MCF 10A (cell line): ENCODE data around the gene AUTS2. TPM values are rescaled to one million over a fixed set of nuclear protein-coding genes. Genes with fewer than 3 reads are reported as not detected.
A peak's percentile ranks its signal among the peaks of the same experiment; 100 is the strongest.

Source experiments
- BruUV-seq: library from RNA; stranded (reverse); fragments of 400-500 nt; replicated peaks from 2 replicates; lab custom pipeline; 2021; lab: Mats Ljungman, UMichigan
- CTCF ChIA-PET: fragments of 300-600 bp; sonication (Branson Sonifier 250); formaldehyde crosslinking; extraction: SDS; loops from one replicate; lab custom pipeline; 2021; ENCODE audit warnings: antibody characterized with exemption, inconsistent platforms; lab: Yijun Ruan, JAX
- POLR2A ChIA-PET: fragments of 300-600, 350-650 bp; sonication (Branson Sonifier 250); formaldehyde crosslinking; extraction: SDS; loops from one replicate; lab custom pipeline; 2020; ENCODE audit warnings: antibody characterized with exemption, inconsistent platforms; lab: Yijun Ruan, JAX
- DNase-seq: peaks from one replicate; pipeline ENCODE4 v3.0.0-alpha.2; 2018; ENCODE audit not compliant: unreplicated experiment
- H3K27ac Mint-ChIP-seq: one replicate; pipeline ENCODE4 v1.8.0; 2022; ENCODE audit warnings: mild to moderate bottlenecking, low read depth, mixed read lengths; ENCODE audit not compliant: unreplicated experiment
- H3K27me3 Mint-ChIP-seq: one replicate; pipeline ENCODE4 v1.8.0; 2022; ENCODE audit warnings: mixed read lengths; ENCODE audit not compliant: insufficient read depth, unreplicated experiment
- H3K36me3 Mint-ChIP-seq: one replicate; pipeline ENCODE4 v1.8.0; 2022; ENCODE audit warnings: mild to moderate bottlenecking, moderate library complexity, mixed read lengths; ENCODE audit not compliant: insufficient read depth, unreplicated experiment
- H3K4me1 Mint-ChIP-seq: one replicate; pipeline ENCODE4 v1.8.0; 2022; ENCODE audit warnings: mixed read lengths; ENCODE audit not compliant: insufficient read depth, unreplicated experiment
- H3K4me3 Mint-ChIP-seq: one replicate; pipeline ENCODE4 v1.8.0; 2022; ENCODE audit warnings: mild to moderate bottlenecking, moderate library complexity, mixed read lengths; ENCODE audit not compliant: unreplicated experiment
- H3K9me3 Mint-ChIP-seq: one replicate; pipeline ENCODE4 v1.8.0; 2022; ENCODE audit warnings: mixed read lengths; ENCODE audit not compliant: unreplicated experiment
- CTCF ChIP-seq: fragments of 200-600 bp; IDR thresholded peaks from one replicate; pipeline ENCODE4 v1.8.0; 2022; ENCODE audit warnings: antibody characterized with exemption, mild to moderate bottlenecking; ENCODE audit not compliant: unreplicated experiment
- intact Hi-C: fragments of 100-400 bp; cut with micrococcal nuclease; formaldehyde crosslinking; loops from 2 replicates; pipeline ENCODE4 v1.14.1; 2022
- total RNA-seq: library from RNA; stranded (reverse); gene quantifications from 2 replicates; pipeline ENCODE4 v1.2.3, GENCODE V29; 2022

AUTS2 gene
- total RNA-seq, 1 experiment from 2014 or later = 1.3 TPM

GRCh38 chr7:69596723-69597277, 1.5 kb upstream of the AUTS2 start:
- Mint-ChIP-seq H3K9me3 (peaks cover 7% of the 10 kb centered on the region), H3K27me3 (no peaks in the 10 kb centered on the region), H3K36me3 (no peaks in the 10 kb centered on the region), H3K4me1 (no peaks in the 10 kb centered on the region), H3K27ac (no peak overlapping the region), H3K4me3 (no peak overlapping the region)
- POLR2A ChIA-PET = no interaction called here
- no peak for DNase-seq
- TF ChIP-seq CTCF = no peak
- CTCF ChIA-PET = interaction anchor here (0.6 kb wide), 1 partner anchor 9 kb away, joined by 5 read pairs; no protein-coding TSS in a partner anchor
- intact Hi-C loops = no loop called here
- no TSS peak for BruUV-seq

GRCh38 chr7:69597278-69598076, 798 bp upstream of the AUTS2 start:
- no peak for TF ChIP-seq CTCF

GRCh38 chr7:69598487-69599285, 411 bp downstream of the AUTS2 start:
- no TSS peak for BruUV-seq
- H3K27ac Mint-ChIP-seq = no peak overlapping the region
- CTCF ChIA-PET = no interaction called here
- no peak for DNase-seq
- H3K4me3 Mint-ChIP-seq = peak overlapping the region; percentile 55
- H3K27me3 Mint-ChIP-seq = no peaks in the 10 kb centered on the region
- TF ChIP-seq CTCF = no peak
- no peaks in the 10 kb centered on the region for H3K36me3 Mint-ChIP-seq
- POLR2A ChIA-PET = no interaction called here
- intact Hi-C loops = no loop called here
- no peaks in the 10 kb centered on the region for H3K4me1 Mint-ChIP-seq
- no peaks in the 10 kb centered on the region for H3K9me3 Mint-ChIP-seq

More at GRCh38 chr7:69597278-69598076, 798 bp upstream of the AUTS2 start:
- no peak overlapping the region for H3K27ac Mint-ChIP-seq
- POLR2A ChIA-PET = no interaction called here
- DNase-seq = no peak
- H3K4me1 Mint-ChIP-seq = no peaks in the 10 kb centered on the region
- BruUV-seq = no TSS peak
- H3K9me3 Mint-ChIP-seq = peaks cover 1% of the 10 kb centered on the region
- H3K4me3 Mint-ChIP-seq = no peak overlapping the region
- H3K27me3 Mint-ChIP-seq = no peaks in the 10 kb centered on the region
- intact Hi-C loops = no loop called here
- CTCF ChIA-PET = no interaction called here
- H3K36me3 Mint-ChIP-seq = no peaks in the 10 kb centered on the region
